MM.1S (cell line): Measurements from ENCODE around the gene EPRS1.

Experiments used
- CTCF ChIP-seq: fragments of 300-600 bp; sonication (generic); IDR thresholded peaks from 2 replicates; pipeline ENCODE4 v1.5.1; 2016; ENCODE audit warnings: antibody characterized with exemption, low read length, mixed read lengths
- EZH2 ChIP-seq: fragments of 300-600 bp; sonication (generic); optimal IDR thresholded peaks from 2 replicates; pipeline ENCODE3; 2017; ENCODE audit warnings: low read depth, mild to moderate bottlenecking, antibody characterized with exemption, low read length, mixed read lengths
- EZH2phosphoT487 ChIP-seq: fragments of 300-600 bp; sonication (generic); IDR thresholded peaks from 2 replicates; pipeline ENCODE4 v1.6.1; 2018; ENCODE audit warnings: antibody characterized with exemption, low read length

- no peak for TF ChIP-seq EZH2
- peak; percentile 66 for TF ChIP-seq CTCF
- TF ChIP-seq EZH2phosphoT487 = no peak
Observed at GRCh38 chr1:220046052-220046930, at the start of gene EPRS1.
